H9 (cell line): ENCODE results near the gene TMEM185B. TPM values are rescaled to one million over a fixed set of nuclear protein-coding genes. Genes with fewer than 3 reads are reported as not detected.

Experiments used
- DNase-seq: peaks from one replicate; pipeline ENCODE4 v3.0.0-alpha.2; 2017
- H2AFZ ChIP-seq: one replicate; pipeline ENCODE4 v1.6.1; 2013; ENCODE audit warnings: mild to moderate bottlenecking, low read length, control low read depth, moderate library complexity
- H2AK5ac ChIP-seq: 2 replicates; pipeline ENCODE4 v1.6.1; 2013; ENCODE audit warnings: low read length, control low read depth, mixed read lengths; ENCODE audit not compliant: insufficient read length
- H2BK120ac ChIP-seq: one replicate; pipeline ENCODE4 v1.6.1; 2013; ENCODE audit warnings: low read depth, mild to moderate bottlenecking, low read length, control low read depth, inconsistent platforms; ENCODE audit not compliant: poor library complexity, severe bottlenecking
- H2BK12ac ChIP-seq: 2 replicates; pipeline ENCODE4 v1.6.1; 2013; ENCODE audit warnings: low read length, control low read depth, mixed read lengths, low read depth; ENCODE audit not compliant: insufficient read length
- H2BK15ac ChIP-seq: 2 replicates; pipeline ENCODE4 v1.6.1; 2013; ENCODE audit warnings: low read depth, low read length, control low read depth
- H2BK20ac ChIP-seq: one replicate; pipeline ENCODE4 v1.6.1; 2013; ENCODE audit warnings: low read depth, mild to moderate bottlenecking, low read length, control low read depth, inconsistent platforms; ENCODE audit not compliant: poor library complexity, severe bottlenecking
- H2BK5ac ChIP-seq: 2 replicates; pipeline ENCODE4 v1.6.1; 2013; ENCODE audit warnings: low read length, control low read depth, mixed read lengths; ENCODE audit not compliant: insufficient read length
- H3K14ac ChIP-seq: 2 replicates; pipeline ENCODE4 v1.6.1; 2013; ENCODE audit warnings: low read length, control low read depth; ENCODE audit not compliant: insufficient read depth
- H3K18ac ChIP-seq: 2 replicates; pipeline ENCODE4 v1.6.1; 2013; ENCODE audit warnings: low read depth, mild to moderate bottlenecking, mixed read lengths, low read length, control low read depth; ENCODE audit not compliant: insufficient read length
- H3K23ac ChIP-seq: 2 replicates; pipeline ENCODE4 v1.6.1; 2013; ENCODE audit warnings: low read length, control low read depth, mixed read lengths, low read depth; ENCODE audit not compliant: insufficient read length
- H3K23me2 ChIP-seq: 2 replicates; pipeline ENCODE4 v1.6.1; 2013; ENCODE audit warnings: low read depth, mild to moderate bottlenecking, mixed read lengths, low read length, control low read depth; ENCODE audit not compliant: insufficient read length, poor library complexity, severe bottlenecking
- H3K27ac ChIP-seq: 2 replicates; pipeline ENCODE4 v1.5.1; 2013; ENCODE audit warnings: low read length, control low read depth, mixed read lengths, low read depth; ENCODE audit not compliant: insufficient read length
- H3K27me3 ChIP-seq: 2 replicates; pipeline ENCODE4 v1.6.1; 2013; ENCODE audit warnings: low read length, control low read depth, inconsistent platforms; ENCODE audit not compliant: insufficient read depth
- H3K4ac ChIP-seq: 2 replicates; pipeline ENCODE4 v1.6.1; 2013; ENCODE audit warnings: low read depth, mild to moderate bottlenecking, control low read depth, inconsistent platforms, low read length, moderate library complexity
- H3K4me1 ChIP-seq: 2 replicates; pipeline ENCODE4 v1.6.1; 2013; ENCODE audit warnings: low read length, control low read depth, inconsistent platforms; ENCODE audit not compliant: insufficient read depth
- H3K4me2 ChIP-seq: 2 replicates; pipeline ENCODE4 v1.6.1; 2013; ENCODE audit warnings: low read length, control low read depth, mixed read lengths; ENCODE audit not compliant: insufficient read length, insufficient read depth
- H3K56ac ChIP-seq: 2 replicates; pipeline ENCODE4 v1.6.1; 2013; ENCODE audit warnings: low read depth, mild to moderate bottlenecking, mixed read lengths, low read length, control low read depth; ENCODE audit not compliant: insufficient read length
- H3K79me1 ChIP-seq: 2 replicates; pipeline ENCODE4 v1.6.1; 2013; ENCODE audit warnings: low read depth, mild to moderate bottlenecking, moderate library complexity, low read length, control low read depth, inconsistent platforms; ENCODE audit not compliant: insufficient read depth, poor library complexity, severe bottlenecking
- H3K79me2 ChIP-seq: 2 replicates; pipeline ENCODE4 v1.6.1; 2013; ENCODE audit warnings: low read length, control low read depth, inconsistent platforms; ENCODE audit not compliant: insufficient read depth
- H3K9ac ChIP-seq: 2 replicates; pipeline ENCODE4 v1.6.1; 2013; ENCODE audit warnings: low read length, control low read depth, mixed read lengths; ENCODE audit not compliant: insufficient read length; ENCODE audit errors: extremely low read depth
- H3K9me3 ChIP-seq: one replicate; pipeline ENCODE4 v1.6.1; 2013; ENCODE audit warnings: low read depth, low read length, inconsistent platforms; ENCODE audit not compliant: control insufficient read depth
- H3T11ph ChIP-seq: one replicate; pipeline ENCODE4 v1.6.1; 2013; ENCODE audit warnings: mild to moderate bottlenecking, low read length, control low read depth, inconsistent platforms
- H4K20me1 ChIP-seq: one replicate; pipeline ENCODE4 v1.6.1; 2013; ENCODE audit not compliant: control insufficient read depth, insufficient read length, insufficient read depth
- H4K5ac ChIP-seq: 2 replicates; pipeline ENCODE4 v1.6.1; 2013; ENCODE audit warnings: low read depth, mild to moderate bottlenecking, mixed read lengths, low read length, control low read depth; ENCODE audit not compliant: insufficient read length
- H4K8ac ChIP-seq: replicated peaks from 2 replicates; pipeline ENCODE4 v1.6.1; 2013; ENCODE audit warnings: low read length, control low read depth, mixed read lengths, low read depth; ENCODE audit not compliant: insufficient read length
- H4K91ac ChIP-seq: 2 replicates; pipeline ENCODE4 v1.6.1; 2013; ENCODE audit warnings: low read depth, mild to moderate bottlenecking, moderate library complexity, mixed read lengths, low read length, control low read depth; ENCODE audit not compliant: insufficient read length
- H3K27ac Mint-ChIP-seq, 3 experiments: 2 replicates in 2 of 3; 3 replicates in 1 of 3; pipeline ENCODE4 v1.8.0; 2020 to 2021; ENCODE audit warnings: mixed read lengths in 3 of 3, mild to moderate bottlenecking in 1 of 3, moderate library complexity in 1 of 3
- H3K27me3 Mint-ChIP-seq: 2 replicates; pipeline ENCODE4 v1.8.0; 2021; ENCODE audit warnings: low read depth, mild to moderate bottlenecking, moderate library complexity, mixed read lengths
- H3K36me3 Mint-ChIP-seq, 3 experiments: 2 replicates in 2 of 3; 3 replicates in 1 of 3; pipeline ENCODE4 v1.8.0; 2020 to 2021; ENCODE audit warnings: low read depth in 3 of 3, mixed read lengths in 3 of 3; ENCODE audit not compliant: insufficient read depth in 1 of 3
- H3K4me1 Mint-ChIP-seq, 2 experiments: 2 replicates each; pipeline ENCODE4 v1.8.0; 2020; ENCODE audit warnings: mixed read lengths in 2 of 2
- H3K4me3 Mint-ChIP-seq, 2 experiments: 2 replicates in 1 of 2; 3 replicates in 1 of 2; pipeline ENCODE4 v1.8.0; 2020 to 2021; ENCODE audit warnings: mild to moderate bottlenecking in 2 of 2, mixed read lengths in 2 of 2, moderate library complexity in 1 of 2
- H3K9me3 Mint-ChIP-seq, 2 experiments: 2 replicates in 1 of 2; 3 replicates in 1 of 2; pipeline ENCODE4 v1.8.0; 2020; ENCODE audit warnings: mild to moderate bottlenecking in 2 of 2, mixed read lengths in 2 of 2, moderate library complexity in 1 of 2
- CTCF ChIP-seq: fragments of 200-600 bp; sonication (generic); conservative IDR thresholded peaks from 3 replicates; pipeline ENCODE4 v1.8.0; 2021; ENCODE audit warnings: antibody characterized with exemption, mild to moderate bottlenecking
- WGBS: extraction: QIAGEN DNeasy Blood & Tissue Kit; methylation state at CpG from one replicate; pipeline ENCODE4 v1.1.7; 2013; ENCODE audit warnings: missing lambda C conversion rate, low lambda C conversion rate, mixed read lengths; ENCODE audit not compliant: insufficient read length; ENCODE audit errors: extremely low coverage; 5-methylcytosine and 5-hydroxymethylcytosine counted together
- total RNA-seq: library from RNA; stranded (reverse); gene quantifications from 2 replicates; pipeline ENCODE4 v1.2.1, GENCODE V29; 2021

Gene TMEM185B
- total RNA-seq, 1 experiment from 2014 or later, result 29.0 TPM

- no peak overlapping the region for H2BK5ac ChIP-seq
- H3K4me2 ChIP-seq, result no peak overlapping the region
- H2BK12ac ChIP-seq, result no peak overlapping the region
- TF ChIP-seq CTCF, result no peak
- H3K23ac ChIP-seq, result no peak overlapping the region
- H3K4me3 Mint-ChIP-seq, result no peak overlapping the region
- no peak overlapping the region for H3K14ac ChIP-seq
- H3T11ph ChIP-seq, result no peak overlapping the region
- H3K27me3 Mint-ChIP-seq, result no peaks in the 10 kb centered on the region
- H4K8ac ChIP-seq, result no peak overlapping the region
- no peak overlapping the region for H2AK5ac ChIP-seq
- no peaks in the 10 kb centered on the region; a peak in 1 of 5 replicates for H3K9me3 Mint-ChIP-seq
- no peaks in the 10 kb centered on the region for H3K9me3 ChIP-seq
- no peak overlapping the region for H3K4ac ChIP-seq
- no peaks in the 10 kb centered on the region for H4K20me1 ChIP-seq
- H3K36me3 Mint-ChIP-seq, result peaks cover 0 to 4% (median 1%) of the 10 kb centered on the region in 3 experiments; a peak in 3 of 7 replicates
- no CpG with 5 or more reads among the region's 3 CpGs for WGBS
- no peak overlapping the region for H3K9ac ChIP-seq
- peaks cover 16 to 27% of the 10 kb centered on the region in 2 experiments for H3K4me1 Mint-ChIP-seq
- no peak overlapping the region for H3K27ac ChIP-seq
- no peak overlapping the region for H3K56ac ChIP-seq
- peak overlapping the region in 1 of 3 experiments; percentile 44; a peak in 1 of 7 replicates for H3K27ac Mint-ChIP-seq
- no peak for DNase-seq
- H3K23me2 ChIP-seq, result no peaks in the 10 kb centered on the region
- no peak overlapping the region for H2AFZ ChIP-seq
- H2BK15ac ChIP-seq, result no peak overlapping the region
- no peak overlapping the region for H2BK120ac ChIP-seq
- no peaks in the 10 kb centered on the region for H3K79me2 ChIP-seq
- no peak overlapping the region for H4K91ac ChIP-seq
- peaks cover 4% of the 10 kb centered on the region for H3K4me1 ChIP-seq
- no peaks in the 10 kb centered on the region for H3K27me3 ChIP-seq
- no peak overlapping the region for H4K5ac ChIP-seq
- no peaks in the 10 kb centered on the region for H3K79me1 ChIP-seq
- no peak overlapping the region for H3K18ac ChIP-seq
- H2BK20ac ChIP-seq, result no peak overlapping the region
Observed at GRCh38 chr2:120179396-120179795, 43.8 kb downstream of the TMEM185B start.
